Endothelial cell of umbilical vein (primary cell): Measurements from ENCODE around the gene ZNF57. TPM values are rescaled to one million over a fixed set of nuclear protein-coding genes. Genes with fewer than 3 reads are reported as not detected.

Experiments
- Bru-seq: library from RNA; stranded (reverse); fragments of 400-500 nt; gene quantifications from one replicate; lab custom pipeline; 2021; lab: Mats Ljungman, UMichigan
- BruChase-seq, 2 experiments: library from RNA; stranded (reverse); fragments of 400-500 nt; gene quantifications; one replicate each; lab custom pipeline; 2021; lab: Mats Ljungman, UMichigan
- BruUV-seq: library from RNA; stranded (reverse); fragments of 400-500 nt; replicated peaks from 2 replicates; lab custom pipeline; 2021; lab: Mats Ljungman, UMichigan
- CTCF ChIA-PET: fragments of 300-600, 350-600 bp; sonication (Branson Sonifier 250); formaldehyde crosslinking; loops from one replicate; lab custom pipeline; 2021; ENCODE audit warnings: antibody characterized with exemption, inconsistent platforms; lab: Charles Lee
- POLR2A ChIA-PET: fragments of 300-600, 350-600 bp; sonication (Branson Sonifier 250); formaldehyde crosslinking; loops from one replicate; lab custom pipeline; 2021; ENCODE audit warnings: antibody characterized with exemption, inconsistent platforms; lab: Charles Lee
- DNase-seq: peaks from one replicate; pipeline ENCODE4 v3.0.0-alpha.2; 2011; ENCODE audit warnings: low read depth, low spot score
- FAIRE-seq: peaks from 2 replicates; lab custom pipeline; 2011; peaks lifted over from hg19 to GRCh38; lab: Jason Lieb, UNC
- H2AFZ ChIP-seq: 2 replicates; pipeline ENCODE4 v1.6.0; 2012; ENCODE audit warnings: low read depth, low read length, control low read depth, inconsistent platforms
- H3K27ac ChIP-seq: 2 replicates; pipeline ENCODE4 v1.5.1; 2011; ENCODE audit warnings: low read depth, mild to moderate bottlenecking, control low read depth, low read length, moderate library complexity; ENCODE audit not compliant: insufficient read depth
- H3K27me3 ChIP-seq, 2 experiments: 2 replicates each; pipeline versions ENCODE4 v1.6.0 to v1.6.1; 2011; ENCODE audit warnings: low read length in 2 of 2, mixed read lengths in 1 of 2; ENCODE audit not compliant: control insufficient read depth in 2 of 2, insufficient read depth in 2 of 2
- H3K36me3 ChIP-seq, 2 experiments: 2 replicates in 1 of 2; 3 replicates in 1 of 2; pipeline ENCODE4 v1.5.1; 2011; ENCODE audit warnings: low read length in 2 of 2, mild to moderate bottlenecking in 1 of 2, moderate library complexity in 1 of 2; ENCODE audit not compliant: control insufficient read depth in 2 of 2, insufficient read depth in 2 of 2; ENCODE audit errors: extremely low read depth in 1 of 2
- H3K4me1 ChIP-seq: 3 replicates; pipeline ENCODE4 v1.5.1; 2011; ENCODE audit warnings: mild to moderate bottlenecking, low read length; ENCODE audit not compliant: control insufficient read depth, insufficient read depth; ENCODE audit errors: extremely low read depth
- H3K4me2 ChIP-seq: 2 replicates; pipeline ENCODE4 v1.6.1; 2011; ENCODE audit warnings: low read length, control low read depth, mixed read lengths; ENCODE audit not compliant: insufficient read depth
- H3K4me3 ChIP-seq, 3 experiments: fragments of 200-600 bp in 1 of 3; sonication (generic), shearing (Covaris generic) in 1 of 3; replicated peaks in 1 of 3; 2 replicates each; pipeline ENCODE4 v1.5.1; 2011 to 2016; ENCODE audit warnings: control low read depth in 3 of 3, low read length in 3 of 3, mild to moderate bottlenecking in 2 of 3, inconsistent platforms in 1 of 3, low read depth in 1 of 3, moderate library complexity in 1 of 3; ENCODE audit not compliant: insufficient read depth in 1 of 3
- H3K79me2 ChIP-seq: 2 replicates; pipeline ENCODE4 v1.6.0; 2012; ENCODE audit warnings: low read length, inconsistent platforms; ENCODE audit not compliant: control insufficient read depth, insufficient read depth
- H3K9ac ChIP-seq: replicated peaks from 2 replicates; pipeline ENCODE3; 2011; ENCODE audit warnings: low read length, control low read depth; ENCODE audit not compliant: insufficient read depth; ENCODE audit errors: extremely low read depth
- H3K9me1 ChIP-seq: replicated peaks from 3 replicates; pipeline ENCODE4 v1.6.0; 2011; ENCODE audit warnings: mild to moderate bottlenecking, low read length; ENCODE audit not compliant: control insufficient read depth, insufficient read depth; ENCODE audit errors: extremely low read depth
- H3K9me3 ChIP-seq: replicated peaks from 2 replicates; pipeline ENCODE4 v1.5.1; 2012; ENCODE audit warnings: low read length, inconsistent platforms; ENCODE audit not compliant: control insufficient read depth, insufficient read depth
- H4K20me1 ChIP-seq: replicated peaks from 2 replicates; pipeline ENCODE3; 2011; ENCODE audit warnings: mild to moderate bottlenecking, low read length; ENCODE audit not compliant: control insufficient read depth, insufficient read depth; ENCODE audit errors: extremely low read depth
- EZH2 ChIP-seq: IDR thresholded peaks from 2 replicates; pipeline ENCODE4 v1.6.1; 2012; ENCODE audit warnings: borderline replicate concordance, low read depth, mild to moderate bottlenecking, moderate library complexity, low read length, inconsistent platforms; ENCODE audit not compliant: severe bottlenecking
- FOS ChIP-seq: IDR thresholded peaks from 2 replicates; pipeline ENCODE4 v1.6.1; 2011; ENCODE audit warnings: mild to moderate bottlenecking, low read length, moderate library complexity, borderline replicate concordance; ENCODE audit not compliant: insufficient read depth
- POLR2A ChIP-seq: IDR thresholded peaks from 2 replicates; pipeline ENCODE4 v1.6.1; 2012; ENCODE audit warnings: low read depth, mild to moderate bottlenecking, control low read depth, low read length
- POLR2AphosphoS5 ChIP-seq: IDR thresholded peaks from 2 replicates; pipeline ENCODE4 v1.6.1; 2012; ENCODE audit warnings: low read depth, mild to moderate bottlenecking, control low read depth, low read length, moderate library complexity; ENCODE audit not compliant: insufficient read depth
- dilution Hi-C: fragments of 300-500 bp; cut with MboI; formaldehyde crosslinking; loops from one replicate; pipeline ENCODE4 v1.15.0; 2019; ENCODE audit warnings: low sequenced_read_pairs; ENCODE audit not compliant: extremely low pct_ligation_motif_present
- intact Hi-C: fragments of 100-400 bp; cut with micrococcal nuclease; formaldehyde crosslinking; loops from one replicate; pipeline ENCODE4 v1.10.0; 2022
- long read RNA-seq: library from polyadenylated mRNA; stranded (forward); transcript quantifications from one replicate; pipeline ENCODE4 v2.0.0, GENCODE V29; 2021
- polyA minus RNA-seq, 3 experiments: library from RNA; depleted of rRNA, polyadenylated mRNA; stranded (reverse); fragments of >200 nt; gene quantifications; 1 replicate in 1 of 3; 2 replicates in 2 of 3; pipeline ENCODE4 v1.2.3, GENCODE V29; 2011
- polyA plus RNA-seq, 4 experiments: library from polyadenylated mRNA; depleted of rRNA in 3 of 4; stranded (reverse) in 3 of 4; unstranded in 1 of 4; fragments of >200 nt; gene quantifications; 2 replicates each; pipeline versions ENCODE4 v1.2.1 to v1.2.3, GENCODE V29; 2011 to 2012; ENCODE audit warnings: missing spikeins in 1 of 4
- total RNA-seq: library from RNA; stranded (reverse); gene quantifications from 2 replicates; pipeline ENCODE4 v1.2.3, GENCODE V29; 2021
- TF ChIP-seq, protein P1 (sequence below): IDR thresholded peaks from 2 replicates; pipeline ENCODE4 v1.6.1; 2011; ENCODE audit not compliant: insufficient read depth, insufficient read length

ZNF57 gene
- total RNA-seq (3.4 and 3.6 TPM in 2 replicates), polyA plus RNA-seq (2.0 TPM in 2 replicates), polyA minus RNA-seq (6.2 and 7.4 TPM in 2 replicates), Bru-seq, nascent RNA (percentile 57 among the genes with signal in this experiment), BruChase-seq, experiment 1, labeled RNA remaining after a 6-hour chase (percentile 52 among the genes with signal in this experiment), BruChase-seq, experiment 2, labeled RNA remaining after a 2-hour chase (percentile 49 among the genes with signal in this experiment)
- polyA plus RNA-seq (2011; cell fraction: cytosol; rRNA removed), result 2.2 and 2.5 TPM in 2 replicates
- 2.7 and 3.8 TPM in 2 replicates for polyA plus RNA-seq (2011; cell fraction: nucleus; rRNA removed)
- 2.8 and 3.0 TPM in 2 replicates for polyA plus RNA-seq (2012)
- polyA minus RNA-seq (2011; cell fraction: cytosol; rRNA and poly(A)+ RNA removed), result 5.4 TPM
- 1.7 and 2.3 TPM in 2 replicates for polyA minus RNA-seq (2011; cell fraction: nucleus; rRNA and poly(A)+ RNA removed)
- long read RNA-seq, transcript ZNF57-201 (4 exons, 2,003 nt), result major isoform, 5 of 6 reads
- long read RNA-seq, partial matches to known transcripts, result 0 of 6 reads
- long read RNA-seq, other reads (novel, unspliced or antisense), result 1 of 6 reads

DNA sequence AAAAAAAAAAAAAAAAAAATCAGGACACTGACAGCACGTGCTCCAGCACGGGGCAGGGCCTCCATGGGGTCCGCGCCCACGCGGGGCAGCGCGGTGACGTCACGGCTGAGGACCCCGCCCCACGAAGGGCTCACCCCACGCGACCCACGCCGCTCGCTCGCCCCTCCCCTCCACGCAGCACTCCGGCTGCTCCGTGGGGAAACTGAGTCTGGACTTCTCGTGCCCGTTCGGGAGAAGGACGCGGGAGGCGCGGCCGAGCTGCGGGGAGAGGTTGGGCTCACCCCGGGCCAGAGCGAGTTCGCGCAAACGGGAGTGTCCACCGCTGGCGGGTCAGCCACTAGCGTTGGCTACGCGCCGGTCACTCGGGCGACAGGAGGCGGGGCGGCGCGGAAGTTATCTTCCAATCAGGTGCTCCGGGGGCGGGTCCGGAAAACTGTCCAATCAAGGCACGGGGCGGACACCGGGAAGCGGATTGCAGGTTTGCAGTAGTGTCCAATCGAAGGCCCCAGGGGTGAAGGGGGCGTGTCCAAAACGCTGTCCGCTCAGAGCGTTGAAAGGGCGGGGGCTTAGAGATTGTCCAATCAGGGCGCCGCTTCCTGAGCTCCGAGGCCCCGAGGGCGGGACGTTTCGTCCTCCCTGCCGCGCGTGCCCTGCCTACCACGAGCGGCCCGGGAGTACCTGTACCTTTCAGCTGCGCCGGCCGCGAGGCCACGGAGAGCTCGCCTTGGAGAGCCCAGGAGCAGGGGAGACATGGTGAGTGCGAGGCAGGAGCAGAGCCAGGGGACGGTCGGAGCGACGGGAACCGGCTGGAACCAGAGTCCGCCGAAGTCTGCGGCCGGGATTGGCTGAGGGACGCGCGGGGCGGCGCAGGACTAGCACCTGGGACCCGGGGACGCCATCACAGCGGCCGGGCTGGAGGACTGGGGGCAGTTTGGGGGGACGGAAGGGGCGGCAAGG lies at the start of gene ZNF57:
TSS of gene ZNF57 (plus strand) at position 633 of the 957 bp plus-strand sequence. CDS start at position 751, 118 bp downstream.
- ChIA-PET POLR2A (interaction anchor here (0.6 to 1.4 kb wide), 3 partner anchors 49 to 328 kb away, joined by 3 to 8 read pairs (median 3); no protein-coding TSS in a partner anchor), CTCF (interaction anchor here (0.9 to 1.4 kb wide), 7 partner anchors 9 to 208 kb away, joined by 3 to 13 read pairs (median 4); no protein-coding TSS in a partner anchor)
- peak; percentile 97 for FAIRE-seq

More for the DNA sequence above, at the start of gene ZNF57:
- peak within 1 kb of the TSS; percentile 14 to 97 (median 58) for H3K4me3 ChIP-seq
- no peaks in the 10 kb centered on the region for H3K9me1 ChIP-seq
- no peaks in the 10 kb centered on the region for H3K4me1 ChIP-seq
- no TSS peak for BruUV-seq
- TF ChIP-seq FOS (no peak), EZH2 (no peak), POLR2AphosphoS5 (no peak), POLR2A (no peak)
- TF ChIP-seq, protein P1, sequence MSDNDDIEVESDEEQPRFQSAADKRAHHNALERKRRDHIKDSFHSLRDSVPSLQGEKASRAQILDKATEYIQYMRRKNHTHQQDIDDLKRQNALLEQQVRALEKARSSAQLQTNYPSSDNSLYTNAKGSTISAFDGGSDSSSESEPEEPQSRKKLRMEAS, result peak; percentile 35
- dilution Hi-C loops (no loop called here), intact Hi-C loops (loop anchor here (1.0 to 5.0 kb wide), 4 partner anchors 45 to 202 kb away; partner anchors contain the start of gene ZNF555)
- peak within 1 kb of the TSS; percentile 34 for H3K27ac ChIP-seq
- peak within 1 kb of the TSS; percentile 88 for H2AFZ ChIP-seq
- peak within 1 kb of the TSS; percentile 56 for H3K9ac ChIP-seq
- peaks cover 5% of the 10 kb centered on the region for H3K9me3 ChIP-seq
- H3K27me3 ChIP-seq, result no peaks in the 10 kb centered on the region
- peak; percentile 99 for DNase-seq
- peaks cover 10% of the 10 kb centered on the region for H3K79me2 ChIP-seq
- H4K20me1 ChIP-seq, result no peaks in the 10 kb centered on the region
- no peaks in the 10 kb centered on the region for H3K36me3 ChIP-seq
- H3K4me2 ChIP-seq, result peak within 1 kb of the TSS; percentile 41
